Keratinocyte (primary cell): ENCODE results near the gene VNN1. TPM values are rescaled to one million over a fixed set of nuclear protein-coding genes. Genes with fewer than 3 reads are reported as not detected.

ENCODE experiments used
- DNase-seq: peaks from one replicate; pipeline ENCODE4 v3.0.0-alpha.2; 2011; ENCODE audit warnings: low read depth, missing footprints, low spot score
- FAIRE-seq: peaks from 2 replicates; lab custom pipeline; 2011; peaks lifted over from hg19 to GRCh38; lab: Jason Lieb, UNC
- H2AFZ ChIP-seq: 2 replicates; pipeline ENCODE4 v1.6.0; 2012; ENCODE audit warnings: low read length, control low read depth, inconsistent platforms; ENCODE audit not compliant: control insufficient read depth
- H3K27ac ChIP-seq: 2 replicates; pipeline ENCODE4 v1.5.1; 2011; ENCODE audit warnings: low read length; ENCODE audit not compliant: control insufficient read depth, insufficient read depth
- H3K27me3 ChIP-seq: 3 replicates; pipeline ENCODE4 v1.6.0; 2011; ENCODE audit warnings: low read length; ENCODE audit not compliant: control insufficient read depth, insufficient read depth; ENCODE audit errors: extremely low read depth
- H3K36me3 ChIP-seq, 2 experiments: 2 replicates in 1 of 2; 3 replicates in 1 of 2; pipeline ENCODE4 v1.5.1; 2011; ENCODE audit warnings: low read length in 2 of 2, mild to moderate bottlenecking in 1 of 2; ENCODE audit not compliant: control insufficient read depth in 2 of 2, insufficient read depth in 2 of 2; ENCODE audit errors: extremely low read depth in 1 of 2
- H3K4me1 ChIP-seq: 3 replicates; pipeline ENCODE4 v1.5.1; 2011; ENCODE audit warnings: low read length; ENCODE audit not compliant: control insufficient read depth, insufficient read depth; ENCODE audit errors: extremely low read depth
- H3K4me2 ChIP-seq: 3 replicates; pipeline ENCODE4 v1.6.0; 2011; ENCODE audit warnings: low read depth, low read length; ENCODE audit not compliant: control insufficient read depth, insufficient read depth; ENCODE audit errors: extremely low read depth
- H3K4me3 ChIP-seq, 3 experiments: fragments of 200-600 bp in 1 of 3; sonication (generic) in 1 of 3; 2 replicates in 2 of 3; 3 replicates in 1 of 3; pipeline ENCODE4 v1.5.1; 2011 to 2016; ENCODE audit warnings: low read length in 3 of 3, mild to moderate bottlenecking in 3 of 3, control low read depth in 2 of 3, inconsistent platforms in 1 of 3, low read depth in 1 of 3, mixed read lengths in 1 of 3, mixed run types in 1 of 3, moderate library complexity in 1 of 3; ENCODE audit not compliant: control insufficient read depth in 2 of 3, insufficient read depth in 2 of 3; ENCODE audit errors: extremely low read depth in 1 of 3
- H3K79me2 ChIP-seq: 2 replicates; pipeline ENCODE4 v1.6.0; 2012; ENCODE audit warnings: low read length; ENCODE audit not compliant: control insufficient read depth, insufficient read depth
- H3K9ac ChIP-seq: 3 replicates; pipeline ENCODE4 v1.6.0; 2011; ENCODE audit warnings: low read length; ENCODE audit not compliant: control insufficient read depth, insufficient read depth; ENCODE audit errors: extremely low read depth
- H3K9me1 ChIP-seq: 3 replicates; pipeline ENCODE4 v1.6.0; 2011; ENCODE audit warnings: low read length; ENCODE audit not compliant: control insufficient read depth, insufficient read depth; ENCODE audit errors: extremely low read depth
- H3K9me3 ChIP-seq: 2 replicates; pipeline ENCODE4 v1.5.1; 2012; ENCODE audit warnings: low read depth, low read length; ENCODE audit not compliant: control insufficient read depth
- H4K20me1 ChIP-seq: 3 replicates; pipeline ENCODE4 v1.6.0; 2011; ENCODE audit warnings: low read length; ENCODE audit not compliant: control insufficient read depth, insufficient read depth; ENCODE audit errors: extremely low read depth
- CTCF ChIP-seq, 3 experiments: IDR thresholded peaks in 1 of 3; conservative IDR thresholded peaks in 1 of 3; optimal IDR thresholded peaks in 1 of 3; 2 replicates in 2 of 3; 3 replicates in 1 of 3; pipeline versions ENCODE3 to v1.5.1; 2011; ENCODE audit warnings: low read length in 3 of 3, mild to moderate bottlenecking in 3 of 3, moderate library complexity in 2 of 3, control low read depth in 1 of 3, inconsistent platforms in 1 of 3; ENCODE audit not compliant: insufficient read depth in 2 of 3; ENCODE audit errors: extremely low read depth in 1 of 3
- EZH2 ChIP-seq: IDR thresholded peaks from one replicate; pipeline ENCODE4 v1.6.1; 2012; ENCODE audit warnings: inconsistent platforms, mild to moderate bottlenecking, low read length, moderate library complexity
- dilution Hi-C: fragments of 300-500 bp; cut with MboI; formaldehyde crosslinking; loops from one replicate; pipeline ENCODE4 v1.7.0; 2020; ENCODE audit warnings: low sequenced_read_pairs; ENCODE audit not compliant: extremely low pct_ligation_motif_present
- polyA plus RNA-seq, 5 experiments: library from polyadenylated mRNA; depleted of rRNA in 3 of 5; stranded (reverse) in 3 of 5; stranded (forward) in 1 of 5; unstranded in 1 of 5; fragments of >200 nt; gene quantifications; 1 replicate in 1 of 5; 2 replicates in 3 of 5; 3 replicates in 1 of 5; pipeline versions ENCODE4 v1.2.1 to v1.2.3, GENCODE V29; 2011 to 2012; ENCODE audit warnings: missing spikeins in 2 of 5, low read depth in 1 of 5, low replicate concordance in 1 of 5

VNN1 gene
- polyA plus RNA-seq, 1 donor (not counting 4 experiments of a cell fraction or from before 2014, with no cell fraction given), result 3.3 TPM

GRCh38 chr6:132659082-132659481 lies 54.8 kb downstream of the VNN1 start, which contains the start of gene TAAR1:
Gene TAAR1, minus strand, starts transcription at chr6:132659182. Its CDS starts 13,179 bp downstream, at chr6:132646003.
- FAIRE-seq, result no peak
- no peaks in the 10 kb centered on the region for H3K9me1 ChIP-seq
- DNase-seq, result no peak
- H2AFZ ChIP-seq, result no peak within 1 kb of the TSS
- no peak for TF ChIP-seq EZH2
- no peak for TF ChIP-seq CTCF (optimal IDR thresholded peaks at IDR 0.05 in 1 of 3, IDR thresholded peaks at IDR 0.05 in 1 of 3, conservative IDR thresholded peaks at IDR 0.05 in 1 of 3; ENCODE audit: extremely low read depth in 1 of 3, insufficient read depth in 2 of 3, low read length in 3 of 3)
- H3K9me3 ChIP-seq, result no peaks in the 10 kb centered on the region
- no peaks in the 10 kb centered on the region for H3K36me3 ChIP-seq
- no peak within 1 kb of the TSS for H3K9ac ChIP-seq
- dilution Hi-C loops, result no loop called here
- no peaks in the 10 kb centered on the region for H3K27me3 ChIP-seq
- no peaks in the 10 kb centered on the region for H3K79me2 ChIP-seq
- no peak within 1 kb of the TSS for H3K4me3 ChIP-seq
- no peaks in the 10 kb centered on the region for H3K4me1 ChIP-seq
- H3K4me2 ChIP-seq, result no peak within 1 kb of the TSS
- no peaks in the 10 kb centered on the region for H4K20me1 ChIP-seq
- no peak within 1 kb of the TSS for H3K27ac ChIP-seq

GRCh38 chr6:132651062-132651461 lies 62.8 kb downstream of the VNN1 start:
- Histone ChIP-seq H3K36me3 (no peaks in the 10 kb centered on the region), H3K4me2 (no peak overlapping the region), H4K20me1 (no peaks in the 10 kb centered on the region), H3K9ac (no peak overlapping the region), H3K27me3 (no peaks in the 10 kb centered on the region), H3K4me3 (no peak overlapping the region), H3K79me2 (no peaks in the 10 kb centered on the region), H3K9me3 (no peaks in the 10 kb centered on the region), H3K9me1 (no peaks in the 10 kb centered on the region), H3K4me1 (no peaks in the 10 kb centered on the region), H3K27ac (no peak overlapping the region), H2AFZ (no peak overlapping the region)
- TF ChIP-seq CTCF (optimal IDR thresholded peaks at IDR 0.05 in 1 of 3, IDR thresholded peaks at IDR 0.05 in 1 of 3, conservative IDR thresholded peaks at IDR 0.05 in 1 of 3; ENCODE audit: extremely low read depth in 1 of 3, insufficient read depth in 2 of 3, low read length in 3 of 3) (no peak), EZH2 (no peak)
- no peak for FAIRE-seq
- dilution Hi-C loops, result no loop called here
- no peak for DNase-seq
